Tibial nerve (tissue), 3 donors: Measurements from ENCODE around the gene LMBR1.

Experiments
- CTCF ChIP-seq, 5 experiments: fragments of 200-600 bp in 3 of 5; fragments of 450-650 bp in 2 of 5; sonication (generic) in 3 of 5; IDR thresholded peaks; one replicate each; pipeline ENCODE4 v1.5.1; 2016 to 2019; ENCODE audit warnings: antibody characterized with exemption in 5 of 5, mild to moderate bottlenecking in 3 of 5, moderate library complexity in 2 of 5
- POLR2A ChIP-seq, 2 donors: fragments of 450-650 bp; IDR thresholded peaks; one replicate each; pipeline ENCODE4 v1.6.1; 2017; ENCODE audit warnings: antibody characterized with exemption in 2 of 2, mild to moderate bottlenecking in 2 of 2, moderate library complexity in 2 of 2

GRCh38 chr7:156759579-156760202 lies 133.3 kb downstream of the LMBR1 start:
- TF ChIP-seq CTCF (IDR thresholded peaks at IDR 0.05) (no peak), POLR2A (IDR thresholded peaks at IDR 0.05) (no peak)
